Measurements from ENCODE around the gene RBM22.

- TF ChIP-seq, protein P1, sequence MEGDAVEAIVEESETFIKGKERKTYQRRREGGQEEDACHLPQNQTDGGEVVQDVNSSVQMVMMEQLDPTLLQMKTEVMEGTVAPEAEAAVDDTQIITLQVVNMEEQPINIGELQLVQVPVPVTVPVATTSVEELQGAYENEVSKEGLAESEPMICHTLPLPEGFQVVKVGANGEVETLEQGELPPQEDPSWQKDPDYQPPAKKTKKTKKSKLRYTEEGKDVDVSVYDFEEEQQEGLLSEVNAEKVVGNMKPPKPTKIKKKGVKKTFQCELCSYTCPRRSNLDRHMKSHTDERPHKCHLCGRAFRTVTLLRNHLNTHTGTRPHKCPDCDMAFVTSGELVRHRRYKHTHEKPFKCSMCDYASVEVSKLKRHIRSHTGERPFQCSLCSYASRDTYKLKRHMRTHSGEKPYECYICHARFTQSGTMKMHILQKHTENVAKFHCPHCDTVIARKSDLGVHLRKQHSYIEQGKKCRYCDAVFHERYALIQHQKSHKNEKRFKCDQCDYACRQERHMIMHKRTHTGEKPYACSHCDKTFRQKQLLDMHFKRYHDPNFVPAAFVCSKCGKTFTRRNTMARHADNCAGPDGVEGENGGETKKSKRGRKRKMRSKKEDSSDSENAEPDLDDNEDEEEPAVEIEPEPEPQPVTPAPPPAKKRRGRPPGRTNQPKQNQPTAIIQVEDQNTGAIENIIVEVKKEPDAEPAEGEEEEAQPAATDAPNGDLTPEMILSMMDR (IDR thresholded peaks at IDR 0.05), result no peak
- TF ChIP-seq JUN (CRISPR knock-in tag; IDR thresholded peaks at IDR 0.05) (no peak), ESRRA (CRISPR knock-in tag; IDR thresholded peaks at IDR 0.05; ENCODE audit: borderline replicate concordance) (no peak), ZNF138 (CRISPR knock-in tag; conservative IDR thresholded peaks at IDR 0.05) (no peak), ZNF396 (CRISPR knock-in tag; IDR thresholded peaks at IDR 0.05; ENCODE audit: borderline replicate concordance) (no peak), CREB1 (CRISPR knock-in tag; IDR thresholded peaks at IDR 0.05) (no peak), AFF4 (CRISPR knock-in tag; IDR thresholded peaks at IDR 0.05; ENCODE audit: borderline replicate concordance) (no peak), NR3C1 (CRISPR knock-in tag; conservative IDR thresholded peaks at IDR 0.05; ENCODE audit: low read depth) (no peak), ATF1 (CRISPR knock-in tag; IDR thresholded peaks at IDR 0.05) (no peak), ZNF121 (CRISPR knock-in tag; IDR thresholded peaks at IDR 0.05) (no peak)
- TF ChIP-seq, protein P2, sequence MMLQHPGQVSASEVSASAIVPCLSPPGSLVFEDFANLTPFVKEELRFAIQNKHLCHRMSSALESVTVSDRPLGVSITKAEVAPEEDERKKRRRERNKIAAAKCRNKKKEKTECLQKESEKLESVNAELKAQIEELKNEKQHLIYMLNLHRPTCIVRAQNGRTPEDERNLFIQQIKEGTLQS (CRISPR knock-in tag; conservative IDR thresholded peaks at IDR 0.05), result no peak
- TF ChIP-seq, protein P3, sequence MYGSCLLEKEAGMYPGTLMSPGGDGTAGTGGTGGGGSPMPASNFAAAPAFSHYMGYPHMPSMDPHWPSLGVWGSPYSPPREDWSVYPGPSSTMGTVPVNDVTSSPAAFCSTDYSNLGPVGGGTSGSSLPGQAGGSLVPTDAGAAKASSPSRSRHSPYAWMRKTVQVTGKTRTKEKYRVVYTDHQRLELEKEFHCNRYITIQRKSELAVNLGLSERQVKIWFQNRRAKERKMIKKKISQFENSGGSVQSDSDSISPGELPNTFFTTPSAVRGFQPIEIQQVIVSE (CRISPR knock-in tag; IDR thresholded peaks at IDR 0.05; ENCODE audit: borderline replicate concordance), result no peak
- TF ChIP-seq, protein P4, sequence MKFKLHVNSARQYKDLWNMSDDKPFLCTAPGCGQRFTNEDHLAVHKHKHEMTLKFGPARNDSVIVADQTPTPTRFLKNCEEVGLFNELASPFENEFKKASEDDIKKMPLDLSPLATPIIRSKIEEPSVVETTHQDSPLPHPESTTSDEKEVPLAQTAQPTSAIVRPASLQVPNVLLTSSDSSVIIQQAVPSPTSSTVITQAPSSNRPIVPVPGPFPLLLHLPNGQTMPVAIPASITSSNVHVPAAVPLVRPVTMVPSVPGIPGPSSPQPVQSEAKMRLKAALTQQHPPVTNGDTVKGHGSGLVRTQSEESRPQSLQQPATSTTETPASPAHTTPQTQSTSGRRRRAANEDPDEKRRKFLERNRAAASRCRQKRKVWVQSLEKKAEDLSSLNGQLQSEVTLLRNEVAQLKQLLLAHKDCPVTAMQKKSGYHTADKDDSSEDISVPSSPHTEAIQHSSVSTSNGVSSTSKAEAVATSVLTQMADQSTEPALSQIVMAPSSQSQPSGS (CRISPR knock-in tag; IDR thresholded peaks at IDR 0.05; ENCODE audit: borderline replicate concordance, low read depth), result no peak
- TF ChIP-seq, protein P5, sequence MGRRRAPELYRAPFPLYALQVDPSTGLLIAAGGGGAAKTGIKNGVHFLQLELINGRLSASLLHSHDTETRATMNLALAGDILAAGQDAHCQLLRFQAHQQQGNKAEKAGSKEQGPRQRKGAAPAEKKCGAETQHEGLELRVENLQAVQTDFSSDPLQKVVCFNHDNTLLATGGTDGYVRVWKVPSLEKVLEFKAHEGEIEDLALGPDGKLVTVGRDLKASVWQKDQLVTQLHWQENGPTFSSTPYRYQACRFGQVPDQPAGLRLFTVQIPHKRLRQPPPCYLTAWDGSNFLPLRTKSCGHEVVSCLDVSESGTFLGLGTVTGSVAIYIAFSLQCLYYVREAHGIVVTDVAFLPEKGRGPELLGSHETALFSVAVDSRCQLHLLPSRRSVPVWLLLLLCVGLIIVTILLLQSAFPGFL (CRISPR knock-in tag; IDR thresholded peaks at IDR 0.05; ENCODE audit: borderline replicate concordance), result no peak
Measured at GRCh38 chr5:150740992-150741391, 40.1 kb upstream of the RBM22 start.

All from WTC11 (cell line).